ENCODE results near the gene MORN1. TPM values are rescaled to one million over a fixed set of nuclear protein-coding genes. Genes with fewer than 3 reads are reported as not detected.

Gene MORN1
- total and polyA plus RNA-seq, 8 donors: 4.7 to 9.3 (median 5.3) TPM

- no peak for FAIRE-seq
- no peak overlapping the region for H3K27ac ChIP-seq
- no peaks in the 10 kb centered on the region for H3K4me1 ChIP-seq
These were observed 72.8 kb downstream of the MORN1 start for GRCh38 chr1:2318314-2319278.

GRCh38 chr1:2317230-2318065, 73.9 kb downstream of the MORN1 start:
- no peaks in the 10 kb centered on the region for H3K36me3 ChIP-seq
- intact Hi-C loops (cut with DNase I): no loop called here
- no peaks in the 10 kb centered on the region for H3K4me1 ChIP-seq
- no peak overlapping the region for H3K4me3 ChIP-seq
- 84 to 90% methylated on average over 30 to 32 of the region's 32 CpGs for WGBS, 2 donors
- no peak overlapping the region for H3K27ac ChIP-seq
- ATAC-seq: no peak
- no peaks in the 10 kb centered on the region for H3K27me3 ChIP-seq
- DNase-seq: no peak
- H3K9me3 ChIP-seq: no peaks in the 10 kb centered on the region
- no peak for FAIRE-seq
- no peak for TF ChIP-seq CTCF (IDR thresholded peaks at IDR 0.05)

More at GRCh38 chr1:2318314-2319278, 72.8 kb downstream of the MORN1 start:
- ATAC-seq: no peak
- intact Hi-C loops (cut with DNase I): no loop called here
- Histone ChIP-seq H3K27me3 (no peaks in the 10 kb centered on the region), H3K36me3 (no peaks in the 10 kb centered on the region), H3K9me3 (no peaks in the 10 kb centered on the region), H3K4me3 (no peak overlapping the region)
- TF ChIP-seq CTCF (IDR thresholded peaks at IDR 0.05): no peak
- no peak for DNase-seq
- 60 to 62% methylated on average over 40 to 41 of the region's 41 CpGs for WGBS, 2 donors

GRCh38 chr1:2316451-2316961, 74.8 kb downstream of the MORN1 start:
- Histone ChIP-seq H3K36me3 (no peaks in the 10 kb centered on the region), H3K9me3 (no peaks in the 10 kb centered on the region), H3K27me3 (no peaks in the 10 kb centered on the region), H3K27ac (no peak overlapping the region), H3K4me3 (no peak overlapping the region), H3K4me1 (no peaks in the 10 kb centered on the region)
- FAIRE-seq (no peak), DNase-seq (no peak), ATAC-seq (no peak)
- TF ChIP-seq CTCF (IDR thresholded peaks at IDR 0.05): no peak
- 80 to 87% methylated on average over 15 to 16 of the region's 16 CpGs for WGBS, 2 donors
- intact Hi-C loops (cut with DNase I): no loop called here

GRCh38 chr1:2315674-2316450, 75.5 kb downstream of the MORN1 start:
- H3K4me1 ChIP-seq: no peaks in the 10 kb centered on the region
- no peak for FAIRE-seq
- H3K4me3 ChIP-seq: no peak overlapping the region
- no peaks in the 10 kb centered on the region for H3K9me3 ChIP-seq
- DNase-seq: no peak
- H3K27me3 ChIP-seq: no peaks in the 10 kb centered on the region
- intact Hi-C loops (cut with DNase I): no loop called here
- no peak for ATAC-seq
- no peaks in the 10 kb centered on the region for H3K36me3 ChIP-seq
- H3K27ac ChIP-seq: peak overlapping the region in 1 of 4 donors; percentile 55
- 72 to 73% methylated on average over 21 of the region's 21 CpGs for whole genome bisulfite sequencing, 2 donors
- no peak for TF ChIP-seq CTCF (IDR thresholded peaks at IDR 0.05)

Measured in pancreas (tissue), 10 donors.